Heart right ventricle (tissue), 16 donors: ENCODE results near the gene COL8A1. TPM values are rescaled to one million over a fixed set of nuclear protein-coding genes. Genes with fewer than 3 reads are reported as not detected.

ENCODE experiments used
- ATAC-seq, 8 donors: fragments of 200-7000 bp; cut with Tn5 transposase; one replicate each; pipeline ENCODE4 v1.9.1; 2020; ENCODE audit warnings: mild to moderate bottlenecking in 8 of 8, moderate library complexity in 8 of 8, moderate number of reproducible peaks in 1 of 8
- DNase-seq, 2 donors: peaks; one replicate each; pipeline ENCODE4 v3.0.0-alpha.2; 2020
- H3K27ac ChIP-seq, 10 donors: fragments of 200-600 bp; sonication (generic) in 2 of 10; one replicate each; pipeline versions ENCODE4 v1.5.0 to v1.8.0; 2020 to 2022; ENCODE audit warnings: mild to moderate bottlenecking in 3 of 10
- H3K27me3 ChIP-seq, 7 donors: fragments of 200-600 bp; one replicate each; pipeline ENCODE4 v1.8.0; 2021 to 2022; ENCODE audit warnings: mild to moderate bottlenecking in 2 of 7
- H3K36me3 ChIP-seq, 9 donors: fragments of 200-600 bp; sonication (generic) in 1 of 9; one replicate each; pipeline versions ENCODE4 v1.5.0 to v1.8.0; 2020 to 2022; ENCODE audit warnings: mild to moderate bottlenecking in 2 of 9
- H3K4me1 ChIP-seq, 9 donors: fragments of 200-600 bp; sonication (generic) in 1 of 9; one replicate each; pipeline versions ENCODE4 v1.5.0 to v1.8.0; 2020 to 2022; ENCODE audit warnings: mild to moderate bottlenecking in 4 of 9
- H3K4me3 ChIP-seq, 10 donors: fragments of 200-600 bp; sonication (generic) in 2 of 10; one replicate each; pipeline versions ENCODE4 v1.5.0 to v1.8.0; 2020 to 2022; ENCODE audit warnings: mild to moderate bottlenecking in 7 of 10, moderate library complexity in 2 of 10
- H3K9me3 ChIP-seq, 11 donors: fragments of 200-600 bp in 10 of 11; sonication (generic) in 2 of 11; one replicate each; pipeline versions ENCODE4 v1.5.0 to v1.8.0; 2013 to 2022; ENCODE audit warnings: mild to moderate bottlenecking in 2 of 11, control low read depth in 1 of 11, moderate library complexity in 1 of 11
- WGBS, 2 donors: extraction: QIAGEN DNeasy Blood & Tissue Kit; methylation state at CpG; one replicate each; pipeline ENCODE4 v1.1.7; 2013; ENCODE audit warnings: inconsistent platforms in 1 of 2; 5-methylcytosine and 5-hydroxymethylcytosine counted together
- intact Hi-C, 10 donors: fragments of 100-400 bp; cut with DNase I; formaldehyde crosslinking; loops; one replicate each; pipeline versions ENCODE4 v1.11.1 to v1.14.2; 2022
- polyA plus RNA-seq, 2 donors: library from polyadenylated mRNA; stranded (reverse); fragments of 200-250 nt; gene quantifications; one replicate each; pipeline ENCODE4 v1.2.3, GENCODE V29; 2013
- total RNA-seq, 10 donors: library from RNA; stranded (reverse); fragmentation: NEBNext Ultra II Directional in 3 of 10; extraction: Animal tissue kit (Norgen Biotek cat#: 25700) in 3 of 10; gene quantifications; one replicate each; pipeline versions ENCODE4 v1.2.1 to v1.2.4, GENCODE V29; 2021 to 2023
- TF ChIP-seq, protein P1 (sequence below), 9 donors: fragments of 200-600 bp; sonication (generic) in 2 of 9; IDR thresholded peaks; one replicate each; pipeline versions ENCODE4 v1.5.0 to v1.8.0; 2021 to 2022; ENCODE audit warnings: antibody characterized with exemption in 9 of 9, mild to moderate bottlenecking in 5 of 9, moderate library complexity in 1 of 9
- donor health status: Arrhythmogenic right ventricular cardiomyopathy.
- donor health status: ischemic (EF 13 %, LVEDD 7.1; RV severe dilation, severe dysfunction).
- donor health status: healthy with polysubstance abuse.
- donor health status: DM: no; HTN: yes; CAD: no.
- donor health status: DM: no; HTN: no; CAD: no.
- donor health status: ischemic (EF 25% LVEDD 6.9; RV normal size, moderate dysfunction).
- donor health status: ischemic (EF 25% LVEDD 5.7; RV mildly dilated, moderate dysfunction).
- donor health status: healthy.
- donor health status: DM: yes; HTN: yes; CAD: no.
- donor health status: Ischemic cardiomyopathy.
- donor health status: ischemic (EF 35%, LVEDD 5.7; RV mildly dilated, moderate dysfunction).
- donor health status: nonischemic (EF 11% LVEDD 7.7; RV severe dilation, severe dysfunction).
- donor health status: DM: yes; HTN: yes; CAD: no.
- donor health status: PGD.
- donor health status: ischemic (EF 29% LVEDD 5.4; RV normal size, mild dysfunction).
- donor health status: nonischemic (EF 23%, LVEDD 6.1; RV moderate dilation, normal function).

COL8A1 gene
- total and polyA plus RNA-seq, 12 donors = 7.5 to 32.2 (median 14.5) TPM

DNA sequence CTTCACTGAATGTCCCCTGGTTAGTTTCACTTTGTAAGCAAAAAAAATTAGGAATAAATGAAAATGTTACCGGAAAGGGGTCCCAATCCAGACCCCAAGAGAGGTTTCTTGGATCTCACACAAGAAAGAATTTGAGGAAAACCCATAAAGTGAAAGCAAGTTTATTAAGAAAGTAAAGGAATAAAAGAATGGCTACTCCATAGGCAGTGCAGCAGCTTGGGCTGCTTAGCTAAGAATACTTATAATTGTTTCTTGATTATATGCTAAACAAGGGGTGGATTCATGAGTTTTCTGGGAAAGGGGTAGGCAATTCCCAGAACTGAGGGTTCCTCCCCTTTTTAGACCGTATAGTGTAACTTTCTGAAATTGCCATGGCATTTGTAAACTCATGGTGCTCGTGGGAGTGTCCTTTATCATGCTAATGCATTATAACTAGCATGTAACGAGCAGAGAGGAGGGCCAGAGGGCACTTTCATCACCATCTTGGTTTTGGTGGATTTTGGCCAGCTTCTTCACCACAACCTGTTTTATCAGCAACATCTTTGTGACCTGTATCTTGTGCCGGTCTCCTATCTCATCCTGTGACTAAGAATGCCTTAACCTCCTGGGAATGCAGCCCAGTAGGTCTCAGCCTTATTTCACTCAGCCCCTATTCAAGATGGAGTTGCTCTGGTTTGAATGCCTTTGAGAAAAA, 138.3 kb downstream of the COL8A1 start:
- Histone ChIP-seq H3K4me1 (peaks cover 0 to 5% (median 0%) of the 10 kb centered on the region in 9 donors), H3K4me3 (no peak overlapping the region), H3K27ac (no peak overlapping the region), H3K9me3 (no peaks in the 10 kb centered on the region), H3K27me3 (peaks cover 0 to 4% (median 0%) of the 10 kb centered on the region in 7 donors), H3K36me3 (no peaks in the 10 kb centered on the region)
- DNase-seq = no peak
- WGBS, 2 donors = 64 to 70% methylated on average over 5 of the region's 5 CpGs
- no peak for ATAC-seq
- TF ChIP-seq, protein P1, sequence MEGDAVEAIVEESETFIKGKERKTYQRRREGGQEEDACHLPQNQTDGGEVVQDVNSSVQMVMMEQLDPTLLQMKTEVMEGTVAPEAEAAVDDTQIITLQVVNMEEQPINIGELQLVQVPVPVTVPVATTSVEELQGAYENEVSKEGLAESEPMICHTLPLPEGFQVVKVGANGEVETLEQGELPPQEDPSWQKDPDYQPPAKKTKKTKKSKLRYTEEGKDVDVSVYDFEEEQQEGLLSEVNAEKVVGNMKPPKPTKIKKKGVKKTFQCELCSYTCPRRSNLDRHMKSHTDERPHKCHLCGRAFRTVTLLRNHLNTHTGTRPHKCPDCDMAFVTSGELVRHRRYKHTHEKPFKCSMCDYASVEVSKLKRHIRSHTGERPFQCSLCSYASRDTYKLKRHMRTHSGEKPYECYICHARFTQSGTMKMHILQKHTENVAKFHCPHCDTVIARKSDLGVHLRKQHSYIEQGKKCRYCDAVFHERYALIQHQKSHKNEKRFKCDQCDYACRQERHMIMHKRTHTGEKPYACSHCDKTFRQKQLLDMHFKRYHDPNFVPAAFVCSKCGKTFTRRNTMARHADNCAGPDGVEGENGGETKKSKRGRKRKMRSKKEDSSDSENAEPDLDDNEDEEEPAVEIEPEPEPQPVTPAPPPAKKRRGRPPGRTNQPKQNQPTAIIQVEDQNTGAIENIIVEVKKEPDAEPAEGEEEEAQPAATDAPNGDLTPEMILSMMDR (IDR thresholded peaks at IDR 0.05) = no peak
- intact Hi-C loops = no loop called here

DNA sequence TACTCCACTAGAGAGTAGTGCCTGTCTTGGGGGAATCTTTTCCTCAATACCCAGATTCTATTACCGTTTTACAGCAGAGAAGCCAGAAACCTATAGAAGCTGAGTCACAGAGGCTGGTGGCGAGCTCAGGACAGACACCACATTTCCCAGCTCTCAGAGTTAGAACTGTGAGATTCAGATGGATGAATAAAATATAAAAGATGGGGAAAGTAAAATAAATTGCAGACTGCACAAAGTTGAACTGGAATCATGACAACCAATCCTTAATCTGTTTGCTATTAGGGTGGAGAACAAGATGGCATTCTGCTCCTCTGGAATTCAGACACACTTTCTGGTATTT, 138.8 kb downstream of the COL8A1 start:
- TF ChIP-seq, protein P1 (IDR thresholded peaks at IDR 0.05) = no peak
- Histone ChIP-seq H3K36me3 (no peaks in the 10 kb centered on the region), H3K27ac (no peak overlapping the region), H3K4me1 (peaks cover 0 to 5% (median 0%) of the 10 kb centered on the region in 9 donors), H3K9me3 (no peaks in the 10 kb centered on the region), H3K27me3 (peaks cover 0 to 4% (median 0%) of the 10 kb centered on the region in 7 donors), H3K4me3 (no peak overlapping the region)
- intact Hi-C loops = no loop called here
- DNase-seq = no peak
- 85 to 88% methylated on average over 2 of the region's 2 CpGs for WGBS, 2 donors
- no peak for ATAC-seq

DNA sequence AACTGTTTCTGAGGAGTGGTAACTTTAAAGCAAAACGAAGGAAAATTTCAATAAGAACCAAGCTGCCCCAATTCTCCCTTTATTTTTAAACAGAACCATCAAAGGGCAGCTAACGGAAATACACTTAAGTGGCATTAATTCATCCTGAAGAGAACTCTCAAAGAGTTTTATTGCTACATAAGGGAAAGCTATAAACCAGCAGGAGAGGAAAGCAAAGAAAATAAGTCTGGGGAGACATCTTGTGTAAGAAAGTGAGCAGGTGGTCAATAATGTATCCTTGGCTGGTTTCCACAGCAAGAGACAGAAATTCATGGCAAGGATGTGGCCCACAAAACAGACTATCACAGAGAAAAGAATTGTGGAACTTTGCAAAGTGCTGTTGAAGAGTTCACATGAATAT, 139.3 kb downstream of the COL8A1 start:
- Histone ChIP-seq H3K27me3 (peaks cover 0 to 4% (median 0%) of the 10 kb centered on the region in 7 donors), H3K27ac (no peak overlapping the region), H3K4me1 (peaks cover 0 to 10% (median 0%) of the 10 kb centered on the region in 9 donors), H3K4me3 (no peak overlapping the region), H3K9me3 (no peaks in the 10 kb centered on the region), H3K36me3 (no peaks in the 10 kb centered on the region)
- intact Hi-C loops = no loop called here
- TF ChIP-seq, protein P1 (IDR thresholded peaks at IDR 0.05) = no peak
- DNase-seq (no peak), ATAC-seq (no peak)
- WGBS, 2 donors = 80 to 85% methylated on average over 2 of the region's 2 CpGs

DNA sequence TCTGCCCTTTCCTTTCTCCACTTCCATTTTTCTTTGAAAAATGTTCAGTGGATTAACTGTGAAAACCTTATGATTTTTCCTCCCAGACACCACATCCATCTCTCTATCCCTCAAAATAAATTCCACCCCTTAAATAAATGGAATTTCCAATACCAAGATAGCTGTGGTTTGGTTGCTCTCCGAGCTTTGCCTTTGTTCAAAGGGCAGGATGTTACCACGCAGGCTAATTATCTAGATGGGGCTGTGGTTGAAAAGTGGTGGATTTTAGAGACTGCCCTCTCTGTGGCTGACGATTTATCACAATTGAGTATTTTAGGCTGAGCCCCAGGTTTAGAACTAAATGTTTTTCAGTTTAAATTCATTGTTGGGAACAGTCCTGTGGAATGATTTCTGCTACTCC, 142.4 kb downstream of the COL8A1 start:
- TF ChIP-seq, protein P1 (IDR thresholded peaks at IDR 0.05) = no peak
- Histone ChIP-seq H3K36me3 (no peaks in the 10 kb centered on the region), H3K9me3 (no peaks in the 10 kb centered on the region), H3K27ac (no peak overlapping the region), H3K4me3 (no peak overlapping the region), H3K27me3 (peaks cover 0 to 4% (median 0%) of the 10 kb centered on the region in 7 donors), H3K4me1 (peaks cover 0 to 5% (median 0%) of the 10 kb centered on the region in 9 donors)
- no peak for DNase-seq
- intact Hi-C loops = loop anchor here in 2 of 10 donors (10.0 kb wide), 2 partner anchors 276 to 286 kb away; no protein-coding TSS in a partner anchor
- ATAC-seq = no peak
- 59 to 75% methylated on average over 3 of the region's 3 CpGs for WGBS, 2 donors
